Right lobe of liver (tissue), 4 donors: Measurements from ENCODE around the gene PLOD3.

Experiments
- CTCF ChIP-seq, 4 donors: fragments of 200-600 bp in 3 of 4; fragments of 450-650 bp in 1 of 4; IDR thresholded peaks; one replicate each; pipeline versions ENCODE4 v1.5.1 to v1.8.0; 2016 to 2022; ENCODE audit warnings: antibody characterized with exemption in 4 of 4, mild to moderate bottlenecking in 2 of 4
- POLR2A ChIP-seq: fragments of 450-650 bp; IDR thresholded peaks from one replicate; pipeline ENCODE4 v1.6.1; 2017; ENCODE audit warnings: antibody characterized with exemption, mild to moderate bottlenecking
- donor health status: DM: no; HTN: no; CAD: no.
- donor health status: DM: no; HTN: no; CAD: no.
- donor health status: DM: no; HTN: yes; CAD: no.

- TF ChIP-seq CTCF (IDR thresholded peaks at IDR 0.05) (no peak), POLR2A (no peak)
Measured at GRCh38 chr7:101248276-101248675, 30.9 kb upstream of the PLOD3 start.
